ENCODE measurements around the gene EEF1B2.
"Not testable (repeated sequence)": the region's sequence is repeated elsewhere in the genome, so short reads cannot be mapped to it uniquely, and the experiment has no call there.

The EEF1B2 gene

DNA sequence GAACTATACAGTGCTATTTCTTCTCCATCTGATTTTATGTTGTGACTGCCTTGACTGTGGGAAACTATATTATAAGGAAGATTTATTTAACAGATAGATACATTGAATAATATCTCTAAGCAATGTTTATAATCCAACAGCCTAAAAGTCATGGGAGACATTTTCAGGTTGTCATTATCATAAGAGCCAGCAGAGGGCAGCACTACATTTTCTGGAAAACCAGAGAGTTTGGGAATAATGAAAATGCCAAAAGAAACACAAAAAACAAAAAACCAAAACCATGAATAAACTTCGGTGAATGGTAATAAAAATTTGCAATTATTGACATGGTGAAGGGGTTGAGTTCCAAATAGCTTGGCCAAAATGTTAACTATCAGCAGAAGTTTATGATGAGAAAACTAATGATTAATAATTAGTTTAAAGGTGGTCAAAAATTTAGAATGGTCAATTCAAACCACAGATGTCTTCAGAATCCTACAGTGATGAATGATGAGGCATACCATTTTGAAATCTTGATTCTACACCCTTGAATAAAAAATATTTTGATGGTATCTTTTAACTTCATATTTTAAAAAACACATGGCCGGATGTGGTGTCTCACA lies 4.7 kb downstream of the EEF1B2 start:
- no peak for DNase-seq (ENCODE audit: low read depth)

GRCh38 chr2:206168230-206168629 lies 8.5 kb downstream of the EEF1B2 start:
- DNase-seq (ENCODE audit: low read depth), result not testable (repeated sequence)

- DNase-seq (ENCODE audit: low read depth), result not testable (repeated sequence)
Measured at GRCh38 chr2:206171624-206172397, 12.1 kb downstream of the EEF1B2 start.

- DNase-seq (ENCODE audit: low read depth), result no peak
Measured at GRCh38 chr2:206173147-206173546, 13.5 kb downstream of the EEF1B2 start.

DNA sequence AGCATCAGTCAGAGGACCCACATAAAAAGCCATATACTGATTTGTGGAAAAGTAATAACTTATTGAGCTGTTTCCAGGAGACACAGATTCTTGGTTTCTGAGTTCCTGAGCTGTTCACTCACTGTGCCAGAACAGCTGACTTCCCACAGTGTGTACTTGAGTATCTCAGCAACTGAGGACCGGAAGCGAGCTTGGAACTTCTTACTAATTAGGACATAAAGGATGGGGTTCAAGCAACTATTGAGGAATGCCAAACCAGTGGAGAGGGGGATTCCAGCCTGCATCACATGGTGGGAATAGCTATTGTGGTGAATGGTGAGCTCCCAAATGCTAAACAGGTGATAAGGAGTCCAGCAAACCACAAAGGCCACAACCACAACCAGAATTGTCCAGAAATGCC lies 16.4 kb downstream of the EEF1B2 start:
- no peak for DNase-seq (ENCODE audit: low read depth)

DNA sequence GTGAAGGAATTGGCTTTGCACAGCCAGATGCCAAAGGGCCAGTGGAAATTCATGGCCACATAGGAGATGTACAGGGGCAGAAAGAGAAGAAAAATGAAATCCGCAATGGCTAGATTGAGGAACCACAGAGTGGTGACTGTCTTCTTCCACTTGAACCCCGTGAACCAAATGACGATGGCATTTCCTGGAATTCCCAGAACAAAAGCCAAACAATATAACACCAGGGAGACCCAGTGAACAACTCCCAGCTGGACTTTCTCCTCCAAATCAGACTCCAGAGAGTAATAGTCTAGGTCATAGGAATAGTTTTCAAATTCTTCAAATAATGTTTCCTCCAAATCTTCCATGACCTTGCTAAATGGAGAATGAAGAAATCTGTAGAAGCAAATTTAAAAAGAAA lies 17.2 kb downstream of the EEF1B2 start:
- no peak for DNase-seq (ENCODE audit: low read depth)

- not testable (repeated sequence) for DNase-seq (ENCODE audit: low read depth)
Measured at GRCh38 chr2:206181526-206181925, 21.8 kb downstream of the EEF1B2 start.

DNA sequence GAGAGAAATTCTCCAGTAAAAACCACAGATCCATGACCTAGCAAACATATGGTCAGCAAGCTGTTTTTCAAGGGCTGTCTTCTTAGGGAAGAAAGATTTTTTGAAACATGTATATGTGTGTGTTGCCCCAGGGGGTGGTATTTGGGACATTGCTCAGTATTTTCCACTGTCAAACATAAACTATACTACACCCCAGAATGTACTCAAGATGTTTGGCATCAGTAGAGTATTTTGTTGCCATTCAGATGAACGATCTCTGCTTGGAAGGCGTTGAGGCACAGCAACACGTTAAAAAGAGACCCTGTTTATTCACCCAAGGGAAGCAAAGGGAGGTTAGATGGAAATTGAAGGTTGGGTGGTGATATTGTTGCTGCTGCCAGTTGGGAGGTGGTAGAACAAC lies 30.0 kb downstream of the EEF1B2 start:
- no peak for DNase-seq (ENCODE audit: low read depth)

- DNase-seq (ENCODE audit: low read depth), result no peak
Measured at GRCh38 chr2:206190111-206190510, 30.4 kb downstream of the EEF1B2 start.

GRCh38 chr2:206190689-206191088 lies 31.0 kb downstream of the EEF1B2 start:
- DNase-seq (ENCODE audit: low read depth), result no peak

DNA sequence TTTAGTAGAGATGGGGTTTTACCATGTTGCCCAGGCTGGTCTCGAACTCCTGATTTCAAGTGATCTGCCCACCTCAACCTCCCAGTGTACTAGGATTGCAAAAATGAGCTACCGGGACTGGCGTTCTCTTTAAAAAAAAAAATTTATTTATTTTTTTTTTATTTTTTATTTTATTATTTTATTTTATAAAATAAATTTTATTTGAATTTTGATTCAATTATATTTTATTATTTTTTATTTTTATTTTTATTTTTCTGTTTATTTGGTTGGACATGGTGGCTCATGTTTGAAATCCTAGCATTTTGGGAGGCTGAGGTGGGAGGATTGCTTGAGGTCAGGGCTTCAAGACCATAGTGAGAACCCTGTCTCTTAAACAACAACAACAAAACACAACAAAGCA lies 32.5 kb downstream of the EEF1B2 start:
- no peak for DNase-seq (ENCODE audit: low read depth)

DNA sequence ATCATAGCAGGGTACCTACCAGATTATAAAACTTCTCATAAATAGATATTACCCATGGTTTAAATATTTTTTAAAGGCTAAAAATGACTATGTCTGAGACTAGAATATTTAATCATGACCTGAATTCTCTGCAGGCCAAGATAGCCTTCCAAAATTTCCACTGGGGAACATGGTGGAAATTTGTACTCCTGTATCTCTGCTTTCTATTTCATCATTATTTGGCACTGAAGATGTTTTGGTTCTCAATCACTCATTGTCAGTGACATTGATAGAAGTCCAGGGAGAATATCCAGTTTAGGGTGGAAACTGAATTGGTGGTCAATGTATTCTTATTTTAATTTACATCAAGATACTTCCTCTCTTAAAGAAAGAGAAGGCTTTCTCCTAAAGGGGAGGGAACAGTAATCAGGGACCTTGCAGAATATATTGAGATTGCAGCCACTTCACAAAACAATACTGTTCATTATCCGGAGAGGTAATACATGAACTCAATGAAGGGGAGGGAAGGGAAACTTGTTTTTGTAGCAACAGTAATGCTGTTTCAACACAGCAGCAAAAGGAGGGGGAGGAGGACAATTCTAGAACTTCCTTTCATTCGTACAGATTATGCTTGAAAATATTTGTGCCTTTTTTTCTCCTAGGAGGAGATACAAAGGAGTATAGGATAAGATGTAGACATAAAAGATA lies 34.1 kb downstream of the EEF1B2 start:
- no peak for DNase-seq (ENCODE audit: low read depth)

- DNase-seq (ENCODE audit: low read depth), result no peak
Measured at GRCh38 chr2:206198677-206199076, 39.0 kb downstream of the EEF1B2 start.

- DNase-seq (ENCODE audit: low read depth), result no peak
Measured at GRCh38 chr2:206201075-206201848, 41.6 kb downstream of the EEF1B2 start.

DNA sequence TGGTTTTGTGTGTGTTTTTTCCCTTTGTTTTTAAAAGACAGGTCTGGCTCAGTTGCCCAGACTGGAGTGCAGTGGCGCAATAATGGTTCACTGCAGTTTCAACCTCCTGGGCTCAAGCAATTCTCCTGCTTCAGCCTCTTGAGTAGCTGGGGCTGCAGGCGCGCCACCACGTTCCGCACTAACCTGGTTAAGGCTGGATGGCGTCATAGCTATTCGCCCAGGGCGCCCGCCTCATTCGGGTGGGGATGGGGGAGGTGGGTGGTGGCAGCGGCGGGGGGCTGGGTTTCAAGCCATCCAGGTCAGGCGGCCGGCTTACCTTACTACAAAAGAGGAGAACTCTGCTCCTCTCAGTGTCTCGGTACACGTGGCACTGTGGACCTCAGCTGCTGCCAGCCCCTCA lies 42.8 kb downstream of the EEF1B2 start:
- no peak for DNase-seq (ENCODE audit: low read depth)

DNA sequence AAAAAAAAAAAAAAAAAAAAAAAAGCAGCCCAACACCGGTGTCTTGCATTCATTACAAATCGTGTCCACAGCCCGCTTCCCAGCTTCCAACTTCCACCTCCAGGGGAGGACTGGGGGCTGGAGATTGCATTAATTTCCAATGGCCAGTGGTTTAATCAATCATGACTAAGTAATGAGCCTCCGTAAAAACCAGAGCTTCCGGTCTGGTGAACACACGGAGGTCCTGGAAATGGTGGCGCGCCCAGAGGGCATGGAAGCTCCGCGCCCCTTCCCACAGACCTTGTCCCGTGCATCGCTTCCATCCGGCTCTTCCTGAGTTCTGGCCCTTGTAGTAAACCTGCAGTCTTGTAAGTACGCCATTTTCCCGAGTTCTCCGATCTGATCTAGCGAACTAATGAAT lies 43.6 kb downstream of the EEF1B2 start:
- DNase-seq (ENCODE audit: low read depth), result no peak

DNA sequence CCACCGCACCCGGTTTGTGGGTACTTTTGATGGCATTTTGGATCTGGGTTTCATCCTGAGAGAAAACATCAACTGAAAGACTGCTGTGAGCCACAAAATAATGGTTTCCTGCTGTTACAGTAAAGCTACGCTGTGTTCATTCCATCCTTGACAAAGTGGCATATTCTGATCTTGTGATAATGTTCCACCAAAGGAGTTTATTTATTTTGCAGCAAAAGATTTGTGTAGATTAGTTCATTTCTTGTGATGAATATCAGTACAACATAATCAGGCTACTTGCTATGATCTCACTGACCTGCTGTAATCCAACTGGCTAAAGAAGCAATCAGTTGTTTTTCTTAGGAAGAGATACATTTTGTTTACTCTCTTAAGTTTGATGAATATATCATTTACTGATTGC lies 45.0 kb downstream of the EEF1B2 start:
- no peak for DNase-seq (ENCODE audit: low read depth)

DNA sequence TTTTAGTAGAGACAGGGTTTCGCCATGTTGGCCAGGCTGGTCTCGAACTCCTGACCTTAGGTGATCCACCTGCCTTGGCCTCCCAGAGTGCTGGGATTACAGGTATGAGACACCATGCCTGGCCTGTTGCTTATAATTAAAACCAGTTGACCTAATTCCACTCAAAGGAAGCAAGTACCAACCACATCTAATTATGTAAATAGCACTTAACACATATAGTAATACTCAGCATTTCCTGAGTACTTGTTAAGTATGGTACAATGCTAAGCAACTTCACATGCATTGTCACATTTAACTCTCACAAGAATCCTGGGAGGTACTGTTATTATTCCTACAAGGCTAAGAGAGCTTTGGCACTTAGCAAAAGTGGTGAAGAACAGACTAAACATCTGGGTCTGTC lies 47.6 kb downstream of the EEF1B2 start:
- not testable (repeated sequence) for DNase-seq (ENCODE audit: low read depth)

GRCh38 chr2:206208900-206209299 lies 49.2 kb downstream of the EEF1B2 start:
- DNase-seq (ENCODE audit: low read depth), result no peak

DNA sequence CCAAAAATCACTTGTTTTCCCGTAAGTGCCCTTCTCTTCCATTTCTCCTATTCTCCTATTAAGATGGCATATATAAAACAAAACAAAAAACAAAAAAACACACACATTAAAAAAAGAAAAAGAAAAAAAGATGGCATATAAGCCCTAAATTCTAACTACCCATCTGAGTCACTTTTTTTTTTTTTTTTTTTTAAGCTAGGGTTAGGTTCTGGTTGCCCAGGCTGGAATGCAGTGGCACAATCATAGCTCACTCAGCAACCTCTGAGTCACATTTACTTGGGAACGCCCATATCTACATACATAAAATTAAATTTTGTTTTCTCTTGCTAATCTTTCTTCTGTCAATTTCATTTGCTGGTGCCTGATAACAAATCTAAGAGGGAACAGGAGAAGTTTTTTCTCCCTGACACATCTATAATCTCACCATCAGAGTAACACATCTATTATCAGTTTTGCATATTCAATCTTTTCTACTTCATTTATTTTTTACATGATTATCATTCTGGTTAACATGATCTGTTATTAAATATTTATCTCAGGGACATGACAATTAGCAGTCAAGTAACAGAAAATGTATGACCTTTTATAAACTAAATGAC lies 52.1 kb downstream of the EEF1B2 start:
- no peak for DNase-seq (ENCODE audit: low read depth)

Data from stimulated activated CD8-positive, alpha-beta memory T cell treated with anti-CD3 and anti-CD28 coated beads, Interleukin-4, amount 100 ng/mL, for 24 hours (primary cell).